HepG2 (cell line): ENCODE data around the gene VTN. TPM values are rescaled to one million over a fixed set of nuclear protein-coding genes. Genes with fewer than 3 reads are reported as not detected.

Source experiments
- CERS6 ChIP-seq: sonication (generic); formaldehyde crosslinking; IDR thresholded peaks from 2 replicates; pipeline ENCODE4 v1.5.0; 2020; ENCODE audit warnings: missing genetic modification reagents
- CHD4 ChIP-seq: fragments of 200-600 bp; sonication (generic); IDR thresholded peaks from 2 replicates; pipeline ENCODE4 v1.7.0; 2017; ENCODE audit warnings: mild to moderate bottlenecking, low read length, borderline replicate concordance
- FOXC1 ChIP-seq: sonication (generic); formaldehyde crosslinking; IDR thresholded peaks from 2 replicates; pipeline ENCODE4 v1.8.0; 2022; ENCODE audit warnings: mild to moderate bottlenecking, missing genetic modification reagents, borderline replicate concordance
- FOXJ3 ChIP-seq: sonication (generic); formaldehyde crosslinking; IDR thresholded peaks from 2 replicates; pipeline ENCODE4 v1.4.0; 2020; ENCODE audit warnings: missing genetic modification reagents, mild to moderate bottlenecking, borderline replicate concordance
- PBX2 ChIP-seq: IDR thresholded peaks from 2 replicates; pipeline ENCODE4 v1.6.1; 2016; ENCODE audit warnings: control low read depth
- PPARG ChIP-seq: conservative IDR thresholded peaks from 2 replicates; pipeline ENCODE4 v1.6.1; 2016; ENCODE audit warnings: missing biosample characterization, missing genetic modification reagents
- SMARCC2 ChIP-seq: fragments of 450-650 bp; IDR thresholded peaks from 2 replicates; pipeline ENCODE4 v1.6.1; 2017; ENCODE audit warnings: antibody characterized with exemption, mild to moderate bottlenecking
- SNAPC4 ChIP-seq: sonication (generic); formaldehyde crosslinking; IDR thresholded peaks from 2 replicates; pipeline ENCODE4 v1.4.0; 2020; ENCODE audit warnings: mild to moderate bottlenecking, missing genetic modification reagents
- SNRNP70 ChIP-seq: fragments of 200-400 bp; formaldehyde crosslinking; IDR thresholded peaks from 2 replicates; pipeline ENCODE4 v1.6.1; 2017; ENCODE audit warnings: mild to moderate bottlenecking, low read depth, low read length, moderate library complexity
- TRIM24 ChIP-seq: sonication (generic); formaldehyde crosslinking; IDR thresholded peaks from 2 replicates; pipeline ENCODE4 v1.8.0; 2022; ENCODE audit warnings: mild to moderate bottlenecking, missing genetic modification reagents
- ZBTB20 ChIP-seq: sonication (generic); formaldehyde crosslinking; IDR thresholded peaks from 2 replicates; pipeline ENCODE4 v1.8.1; 2023; ENCODE audit warnings: missing genetic modification reagents, low read depth, mild to moderate bottlenecking, borderline replicate concordance
- ZBTB37 ChIP-seq: sonication (generic); formaldehyde crosslinking; IDR thresholded peaks from 2 replicates; pipeline ENCODE4 v1.4.0; 2020; ENCODE audit warnings: mild to moderate bottlenecking, missing genetic modification reagents
- ZNF180 ChIP-seq: sonication (generic); formaldehyde crosslinking; IDR thresholded peaks from 2 replicates; pipeline ENCODE4 v1.4.0; 2020; ENCODE audit warnings: low read depth, missing genetic modification reagents, borderline replicate concordance
- ZNF230 ChIP-seq: sonication (generic); formaldehyde crosslinking; IDR thresholded peaks from 2 replicates; pipeline ENCODE4 v1.4.0; 2020; ENCODE audit warnings: mild to moderate bottlenecking, missing genetic modification reagents
- ZNF280B ChIP-seq: sonication (generic); formaldehyde crosslinking; IDR thresholded peaks from 2 replicates; pipeline ENCODE4 v1.5.0; 2020; ENCODE audit warnings: missing genetic modification reagents, mild to moderate bottlenecking, borderline replicate concordance
- ZNF607 ChIP-seq: sonication (generic); formaldehyde crosslinking; IDR thresholded peaks from 2 replicates; pipeline ENCODE4 v1.5.1; 2020; ENCODE audit warnings: missing genetic modification reagents, mild to moderate bottlenecking, borderline replicate concordance
- ZNF7 ChIP-seq: IDR thresholded peaks from 2 replicates; pipeline ENCODE4 v1.6.1; 2016; ENCODE audit warnings: missing biosample characterization, missing genetic modification reagents
- ZNF749 ChIP-seq: sonication (generic); formaldehyde crosslinking; IDR thresholded peaks from 2 replicates; pipeline ENCODE4 v1.8.0; 2022; ENCODE audit warnings: mild to moderate bottlenecking, missing genetic modification reagents, moderate library complexity, borderline replicate concordance
- ZNF792 ChIP-seq: IDR thresholded peaks from 2 replicates; pipeline ENCODE4 v1.6.1; 2016
- ZNF83 ChIP-seq: sonication (generic); formaldehyde crosslinking; IDR thresholded peaks from 2 replicates; pipeline ENCODE4 v1.4.0; 2020; ENCODE audit warnings: missing genetic modification reagents, mild to moderate bottlenecking, borderline replicate concordance
- polyA plus RNA-seq, 8 experiments: library from polyadenylated mRNA; depleted of rRNA in 3 of 8; stranded (reverse) in 7 of 8; unstranded in 1 of 8; fragments of >200 nt; fragmentation: Illumina TruSeq in 4 of 8; extraction: Trizol in 4 of 8; gene quantifications; 2 replicates each; pipeline versions ENCODE4 v1.2.1 to v1.2.3, GENCODE V29; 2011 to 2016; ENCODE audit warnings: low read depth in 4 of 8, missing spikeins in 1 of 8, mixed read lengths in 1 of 8; ENCODE audit not compliant: insufficient read depth in 1 of 8
- total RNA-seq, 5 experiments: library from RNA; depleted of rRNA; stranded (reverse); fragments of >200 nt; fragmentation: Illumina TruSeq; extraction: Trizol; gene quantifications; 2 replicates each; pipeline ENCODE4 v1.2.3, GENCODE V29; 2016; ENCODE audit warnings: low read depth in 1 of 5

VTN gene
- total and polyA plus RNA-seq, 2 of the 13 experiments (the other 11 are each of a cell fraction or from before 2014, with no cell fraction given) = 108 to 131 TPM

GRCh38 chr17:28368306-28368831, 1.7 kb downstream of the VTN start (continued):
- TF ChIP-seq ZNF792 (CRISPR knock-in tag) (peak; percentile 75; the same call in 1 of the 2 replicates), SNAPC4 (no peak), ZNF607 (CRISPR knock-in tag) (peak; percentile 63; the same call in 1 of the 2 replicates), TRIM24 (CRISPR knock-in tag) (no peak), ZBTB37 (CRISPR knock-in tag) (peak; percentile 96), ZNF180 (CRISPR knock-in tag) (no peak), PBX2 (CRISPR knock-in tag) (peak; percentile 52; the same call in 1 of the 2 replicates), ZBTB20 (CRISPR knock-in tag) (no peak), ZNF280B (no peak), SNRNP70 (no peak), CERS6 (CRISPR knock-in tag) (no peak), CHD4 (peak; percentile 56; the same call in 1 of the 2 replicates), FOXJ3 (peak; percentile 66; the same call in 1 of the 2 replicates), SMARCC2 (no peak), ZNF749 (no peak), ZNF7 (CRISPR knock-in tag) (no peak), ZNF83 (0 out of 2 replicates have a peak, but pooled peaks have one; percentile 50), FOXC1 (peak; percentile 79), PPARG (CRISPR knock-in tag) (peak; percentile 85), ZNF230 (no peak)
